IMR-90 (cell line): ENCODE data around the gene CCDC83. TPM values are rescaled to one million over a fixed set of nuclear protein-coding genes. Genes with fewer than 3 reads are reported as not detected.
A peak's percentile ranks its signal among the peaks of the same experiment; 100 is the strongest.

Source experiments
- ATAC-seq: fragments of 200-7000 bp; cut with Tn5 transposase; 2 replicates; pipeline ENCODE4 v1.9.1; 2020; ENCODE audit warnings: low read depth, mild to moderate bottlenecking, moderate library complexity
- BruUV-seq: library from RNA; stranded (reverse); fragments of 400-500 nt; replicated peaks from 2 replicates; lab custom pipeline; 2021; lab: Mats Ljungman, UMichigan
- CTCF ChIA-PET: fragments of 300-600 bp; formaldehyde crosslinking; extraction: SDS; loops from one replicate; lab custom pipeline; 2021; ENCODE audit warnings: antibody characterized with exemption; lab: Yijun Ruan, JAX
- POLR2A ChIA-PET: fragments of 300-600 bp; sonication (Branson Sonifier 250); formaldehyde crosslinking; loops from one replicate; lab custom pipeline; 2022; ENCODE audit warnings: antibody characterized with exemption; ENCODE audit not compliant: unreplicated experiment; lab: Charles Lee
- DNase-seq: peaks from one replicate; pipeline ENCODE4 v3.0.0; 2013
- H2AFZ ChIP-seq: replicated peaks from 2 replicates; pipeline ENCODE3; 2013; ENCODE audit warnings: low read length, mild to moderate bottlenecking; ENCODE audit not compliant: poor library complexity
- H2AK5ac ChIP-seq: 2 replicates; pipeline ENCODE4 v1.6.1; 2013; ENCODE audit warnings: low read depth, low read length, inconsistent platforms
- H2AK9ac ChIP-seq: replicated peaks from 2 replicates; pipeline ENCODE3; 2013; ENCODE audit warnings: mild to moderate bottlenecking, low read depth, low read length, moderate library complexity; ENCODE audit not compliant: poor library complexity
- H2BK120ac ChIP-seq: 2 replicates; pipeline ENCODE4 v1.6.1; 2013; ENCODE audit warnings: low read depth, low read length, inconsistent platforms
- H2BK15ac ChIP-seq: 3 replicates; pipeline ENCODE4 v1.6.1; 2013; ENCODE audit warnings: low read depth, low read length, inconsistent platforms
- H2BK20ac ChIP-seq: 2 replicates; pipeline ENCODE4 v1.6.1; 2013; ENCODE audit warnings: low read depth, mild to moderate bottlenecking, inconsistent platforms, low read length, moderate library complexity
- H2BK5ac ChIP-seq: 2 replicates; pipeline ENCODE4 v1.6.1; 2013; ENCODE audit warnings: mild to moderate bottlenecking, low read depth, low read length, inconsistent platforms; ENCODE audit not compliant: poor library complexity, severe bottlenecking
- H3K14ac ChIP-seq: replicated peaks from 2 replicates; pipeline ENCODE4 v1.6.1; 2013; ENCODE audit warnings: low read depth, low read length, inconsistent platforms
- H3K18ac ChIP-seq: 2 replicates; pipeline ENCODE4 v1.6.1; 2013; ENCODE audit warnings: low read depth, low read length, control low read depth
- H3K23ac ChIP-seq: 2 replicates; pipeline ENCODE4 v1.6.1; 2013; ENCODE audit warnings: low read depth, low read length, inconsistent platforms
- H3K27ac ChIP-seq: 2 replicates; pipeline ENCODE4 v1.5.1; 2013; ENCODE audit warnings: mild to moderate bottlenecking, control low read depth, low read length; ENCODE audit not compliant: insufficient read depth
- H3K27me3 ChIP-seq: 2 replicates; pipeline ENCODE4 v1.6.1; 2013; ENCODE audit warnings: low read length; ENCODE audit not compliant: control insufficient read depth, insufficient read depth
- H3K36me3 ChIP-seq: 2 replicates; pipeline ENCODE4 v1.6.1; 2013; ENCODE audit warnings: low read length, mixed read lengths; ENCODE audit not compliant: control insufficient read depth, insufficient read depth
- H3K4ac ChIP-seq: 2 replicates; pipeline ENCODE4 v1.6.1; 2013; ENCODE audit warnings: low read depth, low read length, inconsistent platforms
- H3K4me1 ChIP-seq: 2 replicates; pipeline ENCODE4 v1.6.1; 2013; ENCODE audit warnings: low read length, mixed read lengths; ENCODE audit not compliant: control insufficient read depth, insufficient read depth
- H3K4me2 ChIP-seq: 2 replicates; pipeline ENCODE4 v1.6.1; 2013; ENCODE audit warnings: low read depth, mild to moderate bottlenecking, control low read depth, low read length, moderate library complexity
- H3K4me3 ChIP-seq: 2 replicates; pipeline ENCODE4 v1.5.1; 2013; ENCODE audit warnings: low read depth, mild to moderate bottlenecking, control low read depth, low read length, moderate library complexity; ENCODE audit not compliant: insufficient read depth
- H3K56ac ChIP-seq: 2 replicates; pipeline ENCODE4 v1.6.1; 2013; ENCODE audit warnings: low read length, inconsistent platforms; ENCODE audit not compliant: insufficient read depth; ENCODE audit errors: extremely low read depth
- H3K79me1 ChIP-seq, 2 experiments: 2 replicates each; pipeline ENCODE4 v1.6.1; 2013; ENCODE audit warnings: low read length in 2 of 2, inconsistent platforms in 1 of 2, low read depth in 1 of 2
- H3K9ac ChIP-seq: 2 replicates; pipeline ENCODE4 v1.6.1; 2013; ENCODE audit warnings: low read depth, low read length, control low read depth
- H3K9me1 ChIP-seq: 2 replicates; pipeline ENCODE4 v1.6.1; 2013; ENCODE audit warnings: low read length, inconsistent platforms; ENCODE audit not compliant: insufficient read depth
- H3K9me3 ChIP-seq: 2 replicates; pipeline ENCODE4 v1.6.1; 2013; ENCODE audit warnings: low read length; ENCODE audit not compliant: control insufficient read depth, insufficient read depth
- H4K20me1 ChIP-seq: 2 replicates; pipeline ENCODE4 v1.6.1; 2013; ENCODE audit warnings: low read length, inconsistent platforms; ENCODE audit not compliant: insufficient read depth
- H4K5ac ChIP-seq: 2 replicates; pipeline ENCODE4 v1.6.1; 2013; ENCODE audit warnings: mild to moderate bottlenecking, low read depth, low read length, control low read depth
- H4K8ac ChIP-seq, 2 experiments: 2 replicates each; pipeline ENCODE4 v1.6.1; 2013; ENCODE audit warnings: low read depth in 2 of 2, low read length in 2 of 2, control low read depth in 1 of 2, inconsistent platforms in 1 of 2
- H4K91ac ChIP-seq: 2 replicates; pipeline ENCODE4 v1.6.1; 2013; ENCODE audit warnings: low read depth, low read length, inconsistent platforms; ENCODE audit not compliant: insufficient read depth
- BHLHE40 ChIP-seq: fragments of 150-350 bp; IDR thresholded peaks from 2 replicates; pipeline ENCODE4 v1.6.1; 2016; ENCODE audit warnings: mild to moderate bottlenecking, low read depth, low read length
- CEBPB ChIP-seq: IDR thresholded peaks from 2 replicates; pipeline ENCODE4 v1.6.1; 2012; ENCODE audit warnings: low read depth, low read length, improper control_type of control experiment
- CTCF ChIP-seq: conservative IDR thresholded peaks from 2 replicates; pipeline ENCODE4 v1.5.1; 2012; ENCODE audit warnings: mild to moderate bottlenecking, low read depth, low read length, improper control_type of control experiment
- MAFK ChIP-seq: IDR thresholded peaks from 2 replicates; pipeline ENCODE4 v1.6.1; 2012; ENCODE audit warnings: low read depth, low read length, improper control_type of control experiment
- MXI1 ChIP-seq: IDR thresholded peaks from 2 replicates; pipeline ENCODE4 v1.6.1; 2012; ENCODE audit warnings: low read depth, mild to moderate bottlenecking, low read length, moderate library complexity, borderline replicate concordance
- POLR2A ChIP-seq: IDR thresholded peaks from 2 replicates; pipeline ENCODE4 v1.6.1; 2012; ENCODE audit warnings: mild to moderate bottlenecking, low read depth, low read length
- RFX5 ChIP-seq: IDR thresholded peaks from 2 replicates; pipeline ENCODE4 v1.8.0; 2012; ENCODE audit warnings: low read depth, mild to moderate bottlenecking, low read length, moderate library complexity
- USF2 ChIP-seq: fragments of 150-350 bp; IDR thresholded peaks from 2 replicates; pipeline ENCODE4 v1.6.1; 2017; ENCODE audit warnings: mild to moderate bottlenecking, antibody characterized with exemption, low read length, low read depth
- dilution Hi-C: fragments of 300-500 bp; cut with HindIII; formaldehyde crosslinking; loops from one replicate; pipeline ENCODE4 v1.14.3; 2018; ENCODE audit warnings: low sequenced_read_pairs; ENCODE audit not compliant: unreplicated experiment
- in situ Hi-C: fragments of 300-500 bp; cut with MboI; formaldehyde crosslinking; loops from 3 replicates; pipeline ENCODE4 v1.14.3; 2019; ENCODE audit warnings: low sequenced_read_pairs, inconsistent platforms, mixed read lengths
- intact Hi-C: fragments of 100-400 bp; cut with micrococcal nuclease; formaldehyde crosslinking; loops from 2 replicates; pipeline ENCODE4 v1.10.0; 2022
- polyA plus RNA-seq, 3 experiments: library from polyadenylated mRNA; depleted of rRNA; stranded (reverse); fragments of >200 nt; gene quantifications; 2 replicates each; pipeline ENCODE4 v1.2.3, GENCODE V29; 2012; ENCODE audit warnings: low replicate concordance in 1 of 3
- total RNA-seq: library from RNA; depleted of rRNA; stranded (reverse); fragments of >200 nt; gene quantifications from 2 replicates; pipeline ENCODE4 v1.2.3, GENCODE V29; 2012
- TF ChIP-seq, protein P1 (sequence below): fragments of 150-350 bp; IDR thresholded peaks from 2 replicates; pipeline ENCODE4 v1.6.1; 2016; ENCODE audit warnings: low read depth, mild to moderate bottlenecking, low read length, moderate library complexity, borderline replicate concordance

The CCDC83 gene
- total and polyA plus RNA-seq, 2 of the 4 experiments (the other 2 are of a cell fraction) = not detected

DNA sequence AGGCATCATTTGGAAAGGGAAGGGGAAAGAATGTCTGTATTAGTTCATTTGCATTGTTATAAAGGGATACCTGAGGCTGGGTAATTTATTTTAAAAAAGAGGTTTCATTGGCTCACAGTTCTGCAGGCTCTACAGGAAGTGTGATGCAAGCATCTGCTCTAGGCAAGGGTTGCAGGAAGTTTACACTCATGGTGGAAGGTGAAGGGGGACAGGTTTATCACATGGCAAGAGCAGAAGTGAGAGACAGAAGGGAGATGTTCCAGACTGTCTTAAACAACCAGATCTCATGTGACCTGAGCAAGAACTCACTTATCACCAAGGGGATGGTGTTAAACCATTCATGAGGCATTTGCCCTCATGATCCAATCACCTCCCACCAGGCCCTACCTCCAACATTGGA, 90.6 kb downstream of the CCDC83 start:
- H3K27ac ChIP-seq = no peak overlapping the region
- no peaks in the 10 kb centered on the region for H3K36me3 ChIP-seq
- no TSS peak for BruUV-seq
- no peak overlapping the region for H3K56ac ChIP-seq
- no peak overlapping the region for H2AK9ac ChIP-seq
- no peak overlapping the region for H2BK120ac ChIP-seq
- intact Hi-C loops = no loop called here
- peaks cover 14% of the 10 kb centered on the region for H3K4me1 ChIP-seq
- ChIA-PET POLR2A (interaction anchor here (0.7 kb wide), 1 partner anchor 70 kb away, joined by 3 read pairs; no protein-coding TSS in a partner anchor), CTCF (interaction anchor here (0.7 to 1.3 kb wide), 4 partner anchors 91 to 276 kb away, joined by 3 to 4 read pairs (median 3); partner anchors contain the start of gene CCDC83)
- peak overlapping the region; percentile 7; the same call in 1 of the 2 replicates for H3K4ac ChIP-seq
- H2AFZ ChIP-seq = no peak overlapping the region
- no peak overlapping the region for H2BK20ac ChIP-seq
- H4K5ac ChIP-seq = no peak overlapping the region
- no peak overlapping the region for H3K4me2 ChIP-seq
- no peaks in the 10 kb centered on the region for H3K9me3 ChIP-seq
- no peak overlapping the region for H2AK5ac ChIP-seq
- no peak overlapping the region for H3K9ac ChIP-seq
- dilution Hi-C loops = no loop called here
- DNase-seq (no peak), ATAC-seq (no peak; the same call in 1 of the 2 replicates)
- H4K8ac ChIP-seq = no peak overlapping the region
- H3K79me1 ChIP-seq = 0 out of 4 replicates have a peak, but pooled peaks cover 0 to 3% of the 10 kb centered on the region in 2 experiments
- TF ChIP-seq RFX5 = no peak
- no peak for TF ChIP-seq BHLHE40
- no peak for TF ChIP-seq POLR2A
- peak; percentile 44; the same call in 1 of the 2 replicates for TF ChIP-seq CEBPB
- TF ChIP-seq MXI1 = no peak
- TF ChIP-seq MAFK = no peak
- no peak for TF ChIP-seq USF2
- TF ChIP-seq, protein P1, sequence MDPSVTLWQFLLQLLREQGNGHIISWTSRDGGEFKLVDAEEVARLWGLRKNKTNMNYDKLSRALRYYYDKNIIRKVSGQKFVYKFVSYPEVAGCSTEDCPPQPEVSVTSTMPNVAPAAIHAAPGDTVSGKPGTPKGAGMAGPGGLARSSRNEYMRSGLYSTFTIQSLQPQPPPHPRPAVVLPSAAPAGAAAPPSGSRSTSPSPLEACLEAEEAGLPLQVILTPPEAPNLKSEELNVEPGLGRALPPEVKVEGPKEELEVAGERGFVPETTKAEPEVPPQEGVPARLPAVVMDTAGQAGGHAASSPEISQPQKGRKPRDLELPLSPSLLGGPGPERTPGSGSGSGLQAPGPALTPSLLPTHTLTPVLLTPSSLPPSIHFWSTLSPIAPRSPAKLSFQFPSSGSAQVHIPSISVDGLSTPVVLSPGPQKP = no peak
- TF ChIP-seq CTCF = no peak
- in situ Hi-C loops = no loop called here
- peaks cover 5% of the 10 kb centered on the region for H3K9me1 ChIP-seq
- H3K4me3 ChIP-seq = no peak overlapping the region
- H2BK15ac ChIP-seq = no peak overlapping the region
- no peak overlapping the region for H4K91ac ChIP-seq
- peaks cover 4% of the 10 kb centered on the region; the same call in 1 of the 2 replicates for H4K20me1 ChIP-seq
- H3K18ac ChIP-seq = no peak overlapping the region
- H2BK5ac ChIP-seq = no peak overlapping the region
- 0 out of 2 replicates have a peak overlapping the region, but pooled peaks have one; percentile 6 for H3K23ac ChIP-seq
- H3K27me3 ChIP-seq = no peaks in the 10 kb centered on the region
- no peak overlapping the region for H3K14ac ChIP-seq
